Thyroid gland (tissue), 4 donors: ENCODE measurements around the gene ADAM12.

Experiments used
- CTCF ChIP-seq, 6 experiments: fragments of 200-600 bp in 3 of 6; fragments of 450-650 bp in 3 of 6; sonication (generic) in 3 of 6; IDR thresholded peaks; one replicate each; pipeline ENCODE4 v1.5.1; 2016 to 2019; ENCODE audit warnings: antibody characterized with exemption in 6 of 6, mild to moderate bottlenecking in 2 of 6, inconsistent platforms in 1 of 6, moderate library complexity in 1 of 6
- POLR2A ChIP-seq, 2 donors: fragments of 450-650 bp; IDR thresholded peaks; one replicate each; pipeline ENCODE4 v1.6.1; 2017; ENCODE audit warnings: antibody characterized with exemption in 2 of 2, mild to moderate bottlenecking in 2 of 2, moderate library complexity in 1 of 2

GRCh38 chr10:126126023-126126422 is 262.3 kb downstream of the ADAM12 start:
- TF ChIP-seq CTCF (IDR thresholded peaks at IDR 0.05) (no peak), POLR2A (IDR thresholded peaks at IDR 0.05) (no peak)
